Body of pancreas (tissue), 4 donors: ENCODE data around the gene AHCTF1. TPM values are rescaled to one million over a fixed set of nuclear protein-coding genes. Genes with fewer than 3 reads are reported as not detected.
"Not testable (repeated sequence)": the region's sequence is repeated elsewhere in the genome, so short reads cannot be mapped to it uniquely, and the experiment has no call there.

Source experiments
- ATAC-seq: fragments of 150-250 bp; one replicate; pipeline ENCODE4 v1.9.1; 2016
- DNase-seq, 4 donors: peaks; one replicate each; pipeline ENCODE4 v3.0.0-alpha.2; 2019
- H3K27ac ChIP-seq, 4 donors: fragments of 200-600 bp; sonication (generic); 1 replicate in 3 of 4; 2 replicates in 1 of 4; pipeline versions ENCODE4 v1.5.1 to v1.6.1; 2016 to 2019; ENCODE audit warnings: mild to moderate bottlenecking in 1 of 4, mixed read lengths in 1 of 4, moderate library complexity in 1 of 4
- H3K27me3 ChIP-seq, 2 donors: fragments of 200-600 bp; sonication (generic); one replicate each; pipeline ENCODE4 v1.6.0; 2016; ENCODE audit warnings: mild to moderate bottlenecking in 1 of 2
- H3K36me3 ChIP-seq, 2 donors: fragments of 200-600 bp; sonication (generic); replicated peaks in 1 of 2; 2 replicates each; pipeline ENCODE4 v1.5.1; 2016; ENCODE audit warnings: low read depth in 2 of 2; ENCODE audit not compliant: insufficient read depth in 1 of 2
- H3K4me1 ChIP-seq: fragments of 200-600 bp; sonication (generic); one replicate; pipeline ENCODE4 v1.6.0; 2016
- H3K4me3 ChIP-seq, 2 donors: fragments of 200-600 bp; sonication (generic); 1 replicate in 1 of 2; 2 replicates in 1 of 2; pipeline ENCODE4 v1.5.1; 2016 to 2019
- H3K9me3 ChIP-seq, 3 donors: fragments of 200-600 bp; sonication (generic); 1 replicate in 2 of 3; 2 replicates in 1 of 3; pipeline ENCODE4 v1.5.1; 2016
- CTCF ChIP-seq, 7 experiments: fragments of 450-650 bp in 4 of 7; fragments of 200-600 bp in 3 of 7; sonication (generic) in 3 of 7; IDR thresholded peaks; one replicate each; pipeline ENCODE4 v1.5.1; 2016 to 2019; ENCODE audit warnings: antibody characterized with exemption in 7 of 7
- POLR2A ChIP-seq, 3 donors: fragments of 450-650 bp; IDR thresholded peaks; one replicate each; pipeline ENCODE4 v1.6.1; 2016; ENCODE audit warnings: antibody characterized with exemption in 3 of 3, mild to moderate bottlenecking in 2 of 3
- WGBS, 2 donors: methylation state at CpG; one replicate each; pipeline ENCODE4 v1.1.5; 2017; 5-methylcytosine and 5-hydroxymethylcytosine counted together
- intact Hi-C: fragments of 100-400 bp; cut with DNase I; formaldehyde crosslinking; loops from one replicate; pipeline ENCODE4 v1.15.1; 2023
- total RNA-seq, 2 donors: library from RNA; depleted of rRNA; stranded (reverse); fragments of >200 nt; gene quantifications; one replicate each; pipeline ENCODE4 v1.1.0, GENCODE V29; 2016

Gene AHCTF1
- total RNA-seq, 2 donors from 2014 or later = 17.5 to 18.7 TPM

GRCh38 chr1:246897302-246897701, 34.4 kb downstream of the AHCTF1 start:
- ATAC-seq = no peak
- Histone ChIP-seq H3K4me1 (no peaks in the 10 kb centered on the region), H3K27ac (no peak overlapping the region), H3K9me3 (no peaks in the 10 kb centered on the region), H3K27me3 (no peaks in the 10 kb centered on the region), H3K36me3 (peaks cover 20 to 23% of the 10 kb centered on the region in 2 donors), H3K4me3 (no peak overlapping the region)
- TF ChIP-seq CTCF (IDR thresholded peaks at IDR 0.05) (no peak), POLR2A (IDR thresholded peaks at IDR 0.05) (no peak)
- 94 to 95% methylated on average over 5 of the region's 5 CpGs for WGBS, 2 donors
- DNase-seq = no peak
- intact Hi-C loops = no loop called here

DNA sequence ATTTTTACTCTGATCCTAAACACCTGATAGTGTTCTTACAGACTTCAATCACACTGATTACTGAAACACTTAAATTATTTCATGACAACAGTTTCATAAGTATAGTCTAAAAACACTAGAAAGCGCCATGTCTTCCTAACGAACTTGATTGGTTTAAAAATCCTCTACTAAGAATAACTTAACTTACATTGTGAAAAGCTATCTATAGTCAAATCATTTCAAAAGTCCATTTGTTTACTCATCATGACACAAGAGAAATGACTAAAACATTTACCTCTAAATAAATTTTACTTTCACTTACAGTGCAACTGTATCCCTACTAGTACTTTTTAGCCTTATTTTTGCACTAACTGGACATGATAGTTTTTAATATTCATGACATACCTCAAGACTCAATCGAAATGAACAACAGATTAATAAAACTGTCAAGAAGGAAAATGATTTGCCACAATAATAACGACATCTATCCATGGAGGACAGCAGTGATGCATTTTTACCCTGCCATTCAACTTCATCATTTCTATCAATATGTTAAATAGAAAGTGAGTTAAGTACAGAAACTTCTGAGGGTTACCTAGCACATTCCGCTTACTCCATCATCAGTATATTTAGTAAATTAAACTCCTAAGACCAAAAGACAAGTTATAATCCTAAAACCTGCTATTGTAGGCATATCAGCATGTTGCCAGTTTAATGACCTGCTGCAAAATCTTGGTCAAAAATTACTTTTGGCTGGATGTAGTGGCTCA, 38.4 kb downstream of the AHCTF1 start:
- Histone ChIP-seq H3K36me3 (peaks cover 25 to 30% of the 10 kb centered on the region in 2 donors), H3K27ac (no peak overlapping the region), H3K4me3 (no peak overlapping the region), H3K9me3 (no peaks in the 10 kb centered on the region), H3K27me3 (no peaks in the 10 kb centered on the region), H3K4me1 (no peaks in the 10 kb centered on the region)
- TF ChIP-seq CTCF (IDR thresholded peaks at IDR 0.05) (no peak), POLR2A (IDR thresholded peaks at IDR 0.05) (no peak)
- intact Hi-C loops = no loop called here
- DNase-seq (no peak), ATAC-seq (no peak)
- WGBS, 2 donors = 85 to 88% methylated on average over 5 of the region's 5 CpGs

DNA sequence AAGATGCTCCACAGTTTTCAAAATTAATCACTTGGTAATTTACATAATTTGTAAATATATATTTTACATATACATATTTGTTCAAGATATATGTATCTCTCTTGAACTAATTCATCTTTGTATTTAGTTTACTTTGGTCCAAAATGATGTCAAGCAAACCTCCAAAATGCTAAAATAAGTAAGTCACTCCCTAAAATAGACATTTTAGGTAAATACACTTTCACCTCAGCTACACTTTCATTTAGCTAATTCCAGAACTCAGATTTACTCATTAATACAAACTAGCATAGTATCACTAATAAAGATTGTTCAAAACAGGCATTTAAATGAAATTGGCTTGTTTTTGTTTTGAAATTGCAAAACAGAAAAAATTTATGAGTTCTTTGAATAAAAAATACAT, 40.6 kb downstream of the AHCTF1 start:
- TF ChIP-seq CTCF (IDR thresholded peaks at IDR 0.05) (no peak), POLR2A (IDR thresholded peaks at IDR 0.05) (no peak)
- no peak for ATAC-seq
- H3K27me3 ChIP-seq = no peaks in the 10 kb centered on the region
- no peak overlapping the region for H3K27ac ChIP-seq
- peaks cover 13 to 27% of the 10 kb centered on the region in 2 donors for H3K36me3 ChIP-seq
- no peaks in the 10 kb centered on the region for H3K4me1 ChIP-seq
- H3K9me3 ChIP-seq = no peaks in the 10 kb centered on the region
- H3K4me3 ChIP-seq = no peak overlapping the region
- intact Hi-C loops = no loop called here
- DNase-seq = no peak

GRCh38 chr1:246888522-246888921, 43.2 kb downstream of the AHCTF1 start:
- Histone ChIP-seq H3K27me3 (no peaks in the 10 kb centered on the region), H3K4me1 (no peaks in the 10 kb centered on the region), H3K27ac (no peak overlapping the region), H3K9me3 (no peaks in the 10 kb centered on the region), H3K36me3 (peaks cover 5 to 19% of the 10 kb centered on the region in 2 donors), H3K4me3 (no peak overlapping the region)
- no peak for ATAC-seq
- DNase-seq = no peak
- TF ChIP-seq CTCF (IDR thresholded peaks at IDR 0.05) (no peak), POLR2A (IDR thresholded peaks at IDR 0.05) (no peak)
- intact Hi-C loops = no loop called here
- WGBS, 2 donors = 95 to 100% methylated on average over 2 of the region's 2 CpGs

- ATAC-seq, H3K27me3 ChIP-seq, intact Hi-C loops, H3K27ac ChIP-seq, H3K4me1 ChIP-seq, DNase-seq, H3K4me3 ChIP-seq, H3K9me3 ChIP-seq: not testable (repeated sequence)
- WGBS, 2 donors = 91 to 95% methylated on average over 5 of the region's 5 CpGs
- H3K36me3 ChIP-seq = peaks cover 5 to 17% of the 10 kb centered on the region in 2 donors
These were observed 46.4 kb downstream of the AHCTF1 start for GRCh38 chr1:246885389-246885788.
